AG04449 (cell line): ENCODE data around the gene PNMA1.

Source experiments
- CTCF ChIA-PET: fragments of 350-600 bp; formaldehyde crosslinking; extraction: SDS; loops from one replicate; lab custom pipeline; 2021; ENCODE audit warnings: antibody characterized with exemption; lab: Yijun Ruan, JAX
- POLR2A ChIA-PET: fragments of 400-600, 350-600 bp; formaldehyde crosslinking; extraction: SDS; loops from one replicate; lab custom pipeline; 2020; ENCODE audit warnings: antibody characterized with exemption, inconsistent platforms; lab: Yijun Ruan, JAX
- DNase-seq: peaks from one replicate; pipeline ENCODE4 v3.0.0-alpha.2; 2010; ENCODE audit warnings: low read depth, low spot score
- H3K4me3 ChIP-seq: 2 replicates; pipeline ENCODE4 v1.5.1; 2011; ENCODE audit warnings: low read depth, mild to moderate bottlenecking, control low read depth, low read length
- TF ChIP-seq, protein P1 (sequence below): IDR thresholded peaks from one replicate; pipeline ENCODE4 v1.5.1; 2011; ENCODE audit warnings: mild to moderate bottlenecking, moderate library complexity, low read length, control low read depth, inconsistent platforms; ENCODE audit not compliant: insufficient read depth; ENCODE audit errors: missing control alignments

PNMA1 gene, protein sequence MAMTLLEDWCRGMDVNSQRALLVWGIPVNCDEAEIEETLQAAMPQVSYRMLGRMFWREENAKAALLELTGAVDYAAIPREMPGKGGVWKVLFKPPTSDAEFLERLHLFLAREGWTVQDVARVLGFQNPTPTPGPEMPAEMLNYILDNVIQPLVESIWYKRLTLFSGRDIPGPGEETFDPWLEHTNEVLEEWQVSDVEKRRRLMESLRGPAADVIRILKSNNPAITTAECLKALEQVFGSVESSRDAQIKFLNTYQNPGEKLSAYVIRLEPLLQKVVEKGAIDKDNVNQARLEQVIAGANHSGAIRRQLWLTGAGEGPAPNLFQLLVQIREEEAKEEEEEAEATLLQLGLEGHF

DNA sequence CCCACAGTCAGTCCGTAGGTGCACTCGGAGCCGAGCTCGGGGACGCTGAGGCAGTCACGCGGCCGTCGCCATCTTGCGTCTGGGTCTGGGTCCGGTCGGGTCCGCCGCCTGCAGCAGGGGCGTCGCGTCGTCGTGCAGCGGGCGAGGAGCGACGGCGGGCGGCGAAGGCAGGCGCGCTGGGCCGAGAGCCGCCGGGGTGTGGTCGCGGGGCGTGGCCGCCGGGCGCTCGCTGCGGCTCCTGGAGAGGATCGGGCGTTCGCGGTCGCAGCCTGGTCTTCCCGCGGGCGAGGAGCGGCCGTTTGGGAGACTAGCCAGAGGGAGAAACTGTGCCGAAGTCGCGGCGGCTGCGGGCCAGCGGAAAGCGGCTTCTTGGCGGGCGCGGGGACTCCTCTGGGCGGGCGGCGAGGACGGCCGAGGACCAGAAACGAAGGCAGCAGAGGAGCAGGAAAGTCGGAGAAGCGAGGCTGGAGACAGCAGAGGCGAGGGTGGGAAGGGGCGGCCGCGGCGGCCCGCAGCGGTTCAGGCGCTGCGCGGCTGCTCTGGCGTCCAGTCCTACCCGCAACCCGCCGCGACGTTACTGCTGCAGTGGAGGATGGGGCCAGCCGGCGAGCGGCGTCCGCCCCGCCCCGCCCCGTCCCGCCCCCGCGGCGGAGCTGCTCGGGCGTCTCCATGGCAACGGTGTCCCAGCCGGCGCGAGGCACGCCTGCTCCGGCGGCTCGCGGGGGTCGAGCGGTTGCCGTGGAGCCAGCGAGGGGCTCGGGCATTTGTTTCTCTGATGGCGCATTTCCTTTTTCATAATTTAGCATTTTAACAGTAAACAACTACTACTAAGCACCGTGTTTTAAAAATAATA, at the start of gene PNMA1:
Gene PNMA1, minus strand, starts transcription at position 582 of the 853 bp plus-strand sequence. CDS start 745 bp downstream, outside the sequence.
- peak within 1 kb of the TSS; percentile 80 for H3K4me3 ChIP-seq
- DNase-seq: no peak
- TF ChIP-seq, protein P1, sequence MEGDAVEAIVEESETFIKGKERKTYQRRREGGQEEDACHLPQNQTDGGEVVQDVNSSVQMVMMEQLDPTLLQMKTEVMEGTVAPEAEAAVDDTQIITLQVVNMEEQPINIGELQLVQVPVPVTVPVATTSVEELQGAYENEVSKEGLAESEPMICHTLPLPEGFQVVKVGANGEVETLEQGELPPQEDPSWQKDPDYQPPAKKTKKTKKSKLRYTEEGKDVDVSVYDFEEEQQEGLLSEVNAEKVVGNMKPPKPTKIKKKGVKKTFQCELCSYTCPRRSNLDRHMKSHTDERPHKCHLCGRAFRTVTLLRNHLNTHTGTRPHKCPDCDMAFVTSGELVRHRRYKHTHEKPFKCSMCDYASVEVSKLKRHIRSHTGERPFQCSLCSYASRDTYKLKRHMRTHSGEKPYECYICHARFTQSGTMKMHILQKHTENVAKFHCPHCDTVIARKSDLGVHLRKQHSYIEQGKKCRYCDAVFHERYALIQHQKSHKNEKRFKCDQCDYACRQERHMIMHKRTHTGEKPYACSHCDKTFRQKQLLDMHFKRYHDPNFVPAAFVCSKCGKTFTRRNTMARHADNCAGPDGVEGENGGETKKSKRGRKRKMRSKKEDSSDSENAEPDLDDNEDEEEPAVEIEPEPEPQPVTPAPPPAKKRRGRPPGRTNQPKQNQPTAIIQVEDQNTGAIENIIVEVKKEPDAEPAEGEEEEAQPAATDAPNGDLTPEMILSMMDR: no peak
- ChIA-PET POLR2A (interaction anchor here (1.0 to 1.1 kb wide), 2 partner anchors 72 to 137 kb away, joined by 3 to 4 read pairs; partner anchors contain the start of gene PTGR2), CTCF (interaction anchor here (1.3 to 1.5 kb wide), 2 partner anchors 9 to 203 kb away, joined by 3 to 6 read pairs; no protein-coding TSS in a partner anchor)

DNA sequence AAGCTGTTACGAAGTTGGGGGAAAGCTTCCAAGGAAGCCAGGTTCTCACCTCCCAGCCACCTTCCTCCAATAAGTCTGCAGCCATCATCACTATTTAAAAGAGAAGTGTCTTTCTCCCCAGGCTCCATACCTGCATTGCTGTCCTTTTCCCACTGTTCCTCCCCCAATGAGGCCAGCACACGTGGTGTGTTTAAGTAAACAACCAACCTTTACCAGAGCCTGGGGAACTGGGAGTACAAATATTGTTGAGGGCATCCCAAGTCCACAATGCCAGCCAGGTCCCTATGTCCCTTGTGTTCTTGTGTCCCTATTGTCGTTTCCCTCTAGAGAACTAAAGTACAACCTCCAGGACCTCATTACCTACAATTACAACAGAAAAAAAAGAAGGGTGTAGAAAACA, 49.2 kb upstream of the PNMA1 start:
- DNase-seq: no peak
- TF ChIP-seq, protein P1: no peak
- H3K4me3 ChIP-seq: no peak overlapping the region
- ChIA-PET POLR2A (interaction anchor here (0.6 kb wide), 1 partner anchor 77 kb away, joined by 4 read pairs; no protein-coding TSS in a partner anchor), CTCF (no interaction called here)

DNA sequence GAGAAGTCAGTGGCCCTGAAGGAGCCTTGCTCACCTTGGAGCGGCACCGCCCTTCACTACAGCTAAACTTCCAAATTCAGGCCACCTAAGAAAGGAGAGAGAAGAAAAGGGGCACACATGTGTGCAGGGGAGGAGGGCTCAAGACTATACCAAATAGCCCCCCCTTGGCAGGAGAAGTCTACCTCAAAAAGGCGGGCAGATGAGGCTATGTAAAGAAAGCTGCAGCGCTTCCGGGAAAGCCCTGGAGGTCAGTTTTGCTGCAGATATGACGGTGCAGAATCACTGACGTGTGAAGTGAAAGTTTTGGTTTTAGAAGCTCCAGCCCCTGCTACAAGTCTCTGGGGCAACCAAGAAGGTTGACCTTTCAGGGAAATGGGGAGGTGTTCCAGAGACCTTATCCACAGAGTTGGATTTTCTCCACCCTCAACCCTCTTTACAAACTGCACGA, 48.2 kb upstream of the PNMA1 start:
- TF ChIP-seq, protein P1: no peak
- H3K4me3 ChIP-seq: no peak overlapping the region
- DNase-seq: no peak
- CTCF ChIA-PET: no interaction called here
- POLR2A ChIA-PET: no interaction called here

DNA sequence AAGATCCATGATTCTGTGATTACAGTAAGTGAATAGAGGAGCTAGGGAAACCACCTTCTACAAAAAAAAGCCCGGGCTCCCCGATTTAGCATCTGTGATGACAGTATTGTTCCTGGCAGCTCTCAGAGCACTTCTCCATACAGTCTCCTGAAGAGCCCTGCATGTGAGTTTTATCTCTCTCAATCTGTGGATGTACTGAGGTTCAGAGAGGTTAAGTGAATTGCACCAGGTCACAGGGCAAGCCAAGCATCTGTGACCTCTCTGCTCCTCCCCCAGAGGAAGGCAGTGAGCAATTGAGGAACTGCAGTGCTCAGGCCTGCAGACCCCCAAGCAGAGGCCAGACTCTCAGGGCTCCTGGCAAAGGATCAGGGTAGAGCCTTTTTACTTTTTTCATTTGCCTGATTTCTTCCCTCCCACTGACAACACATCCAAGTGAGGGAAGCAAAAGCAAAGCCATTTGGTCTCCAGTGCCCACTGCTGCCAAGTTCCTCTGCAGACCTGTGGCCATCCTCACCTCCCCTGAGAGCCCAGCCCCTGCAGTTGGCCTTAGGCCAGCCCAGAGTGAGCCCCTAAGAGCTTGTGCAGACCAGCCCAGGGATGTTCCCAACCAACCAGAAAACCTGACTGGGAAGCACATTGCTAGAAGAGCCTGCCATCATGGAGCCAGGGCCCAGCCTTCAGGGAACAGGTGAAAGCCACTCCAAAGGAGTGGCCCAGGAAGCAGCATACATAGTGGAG, 47.6 kb upstream of the PNMA1 start:
- POLR2A ChIA-PET: no interaction called here
- TF ChIP-seq, protein P1: no peak
- DNase-seq: no peak
- no peak overlapping the region for H3K4me3 ChIP-seq
- CTCF ChIA-PET: no interaction called here

DNA sequence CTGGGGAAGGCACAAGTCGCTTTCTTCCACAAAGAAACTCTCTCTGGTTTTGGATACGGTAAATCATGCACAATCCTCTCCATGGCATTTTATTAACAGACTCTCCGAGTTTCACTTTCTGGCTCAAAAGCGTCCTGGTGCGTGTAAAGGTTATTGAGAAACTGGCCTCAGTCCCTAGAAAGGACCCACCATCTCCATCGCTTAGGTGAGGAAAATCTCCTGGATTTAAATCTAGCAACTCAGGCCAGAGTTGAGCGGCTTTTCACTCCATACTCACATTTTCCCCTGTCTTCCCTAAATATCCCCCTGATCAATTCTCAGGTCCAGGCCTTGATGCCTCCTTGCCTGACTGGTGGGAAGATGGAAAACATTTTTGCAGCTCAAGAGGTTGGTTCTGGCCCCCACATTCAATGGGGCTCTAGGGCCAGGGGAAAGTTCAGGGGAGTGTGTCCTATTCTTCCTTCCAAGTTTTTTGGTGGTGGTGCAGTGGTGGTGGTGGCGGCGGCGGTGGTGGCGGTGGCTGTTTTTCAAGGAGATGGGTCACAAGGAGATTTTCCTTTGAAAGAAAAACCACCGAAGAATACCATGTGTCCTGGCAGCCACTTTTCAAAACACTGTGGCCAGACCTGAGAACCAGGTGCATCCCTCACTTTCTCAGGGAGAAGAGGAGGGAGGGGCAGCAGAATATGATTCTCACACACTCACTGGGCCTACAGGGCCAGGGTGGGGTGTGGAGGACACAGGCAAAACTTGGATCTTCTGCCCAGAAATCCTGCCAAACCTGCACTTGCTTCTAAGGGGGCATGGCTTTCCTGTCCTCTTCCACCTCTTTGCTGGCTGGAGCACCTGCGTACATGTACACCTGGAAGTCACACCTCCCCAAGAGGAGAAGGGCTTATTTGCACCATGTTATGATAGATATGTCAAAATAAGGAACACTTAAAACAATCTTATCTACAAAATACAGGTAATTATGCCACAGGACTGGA, 46.7 kb upstream of the PNMA1 start:
- ChIA-PET POLR2A (interaction anchor here (0.6 to 2.3 kb wide), 7 partner anchors 12 to 125 kb away, joined by 3 to 38 read pairs (median 3); partner anchors contain the start of gene ZNF410), CTCF (interaction anchor here (0.7 to 4.5 kb wide), 7 partner anchors 7 to 37 kb away, joined by 3 to 29 read pairs (median 3); no protein-coding TSS in a partner anchor)
- DNase-seq: no peak
- peak overlapping the region; percentile 57 for H3K4me3 ChIP-seq
- TF ChIP-seq, protein P1: no peak
